Measurements from ENCODE around the gene HELZ2. TPM values are rescaled to one million over a fixed set of nuclear protein-coding genes. Genes with fewer than 3 reads are reported as not detected.
A peak's percentile ranks its signal among the peaks of the same experiment; 100 is the strongest.
"Not testable (repeated sequence)": the region's sequence is repeated elsewhere in the genome, so short reads cannot be mapped to it uniquely, and the experiment has no call there.

The HELZ2 gene
- 3.7 TPM for total RNA-seq

- DNase-seq (ENCODE audit: low spot score in 2 of 2): peak; percentile 68 to 80
- FAIRE-seq: no peak
Observed at GRCh38 chr20:63574156-63574828, at the start of gene HELZ2. HELZ2 (minus strand) TSS chr20:63574239; CDS start chr20:63572385, 1,854 bp downstream.

GRCh38 chr20:63622732-63623131 is 48.7 kb upstream of the HELZ2 start:
- FAIRE-seq (no peak), DNase-seq (ENCODE audit: low spot score in 2 of 2) (no peak)

- FAIRE-seq (no peak), DNase-seq (ENCODE audit: low spot score in 2 of 2) (no peak)
Observed at GRCh38 chr20:63622096-63622495, 48.1 kb upstream of the HELZ2 start.

- DNase-seq (ENCODE audit: low spot score in 2 of 2) (no peak), FAIRE-seq (no peak)
Observed at GRCh38 chr20:63620991-63621390, 47.0 kb upstream of the HELZ2 start.

DNA sequence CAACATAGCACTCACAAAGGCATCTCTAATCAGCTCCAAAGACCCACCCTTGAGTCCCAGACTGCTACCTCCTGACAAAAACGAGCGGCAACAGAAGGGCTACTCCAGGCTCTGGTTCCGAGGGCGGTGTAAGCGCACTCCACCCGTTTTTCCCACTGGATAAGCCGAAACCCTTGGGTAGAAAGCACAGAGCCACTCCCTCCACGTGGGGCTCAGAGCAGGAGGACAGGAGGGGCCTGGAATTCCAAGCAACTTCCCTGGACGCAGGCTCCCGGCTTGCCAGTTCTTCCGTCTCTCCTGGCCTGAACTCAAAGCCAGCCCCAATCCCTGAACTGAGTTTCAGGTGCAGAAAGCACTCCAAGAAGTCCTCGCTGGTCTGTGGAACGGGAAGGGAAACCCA is 45.5 kb upstream of the HELZ2 start:
- DNase-seq (ENCODE audit: low spot score in 2 of 2) (no peak), FAIRE-seq (no peak)

GRCh38 chr20:63619086-63619485 is 45.0 kb upstream of the HELZ2 start:
- DNase-seq (ENCODE audit: low spot score in 2 of 2): no peak
- no peak for FAIRE-seq

- DNase-seq (ENCODE audit: low spot score in 2 of 2) (no peak), FAIRE-seq (no peak)
Observed at GRCh38 chr20:63618291-63618980, 44.4 kb upstream of the HELZ2 start.

GRCh38 chr20:63617876-63618265 is 43.8 kb upstream of the HELZ2 start:
- DNase-seq (ENCODE audit: low spot score in 2 of 2) (no peak), FAIRE-seq (no peak)

DNA sequence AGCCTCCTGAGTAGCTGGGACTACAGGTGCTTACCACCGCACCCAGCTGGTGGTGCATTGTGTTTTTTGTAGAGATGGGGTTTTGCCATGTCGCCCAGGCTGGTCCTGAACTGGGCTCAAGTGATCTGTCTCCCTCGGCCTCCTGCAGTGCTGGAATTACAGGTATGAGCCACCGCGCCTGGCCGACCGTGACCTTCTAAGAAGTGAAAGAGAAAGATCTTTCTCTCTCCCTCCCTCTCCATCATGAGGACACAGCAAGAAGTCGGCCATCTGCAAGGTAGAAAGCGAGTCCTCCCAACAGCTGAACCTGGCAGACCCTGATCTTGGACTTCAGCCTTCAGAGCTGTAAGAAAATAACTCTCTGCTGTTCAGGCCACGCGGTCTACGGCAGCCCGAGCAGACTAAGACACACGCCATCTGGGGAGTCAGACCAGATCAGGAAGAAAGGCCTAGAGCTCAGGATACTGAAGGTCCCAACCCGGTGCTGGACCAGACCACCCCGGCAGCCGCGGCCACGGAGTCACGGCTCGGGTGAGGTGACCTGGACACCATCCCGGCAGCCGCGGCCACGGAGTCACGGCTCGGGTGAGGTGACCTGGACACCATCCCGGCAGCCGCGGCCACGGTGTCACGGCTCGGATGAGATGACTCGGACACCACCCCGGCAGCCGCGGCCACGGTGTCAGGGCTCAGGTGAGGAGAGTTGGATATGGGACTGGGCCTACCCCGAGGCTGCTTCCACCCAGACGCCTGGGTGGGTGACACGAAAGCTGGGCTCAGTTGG is 43.2 kb upstream of the HELZ2 start:
- DNase-seq (ENCODE audit: low spot score in 2 of 2): no peak
- FAIRE-seq: no peak

GRCh38 chr20:63613863-63614594 is 40.0 kb upstream of the HELZ2 start:
- DNase-seq (ENCODE audit: low spot score in 2 of 2); FAIRE-seq: not testable (repeated sequence)

DNA sequence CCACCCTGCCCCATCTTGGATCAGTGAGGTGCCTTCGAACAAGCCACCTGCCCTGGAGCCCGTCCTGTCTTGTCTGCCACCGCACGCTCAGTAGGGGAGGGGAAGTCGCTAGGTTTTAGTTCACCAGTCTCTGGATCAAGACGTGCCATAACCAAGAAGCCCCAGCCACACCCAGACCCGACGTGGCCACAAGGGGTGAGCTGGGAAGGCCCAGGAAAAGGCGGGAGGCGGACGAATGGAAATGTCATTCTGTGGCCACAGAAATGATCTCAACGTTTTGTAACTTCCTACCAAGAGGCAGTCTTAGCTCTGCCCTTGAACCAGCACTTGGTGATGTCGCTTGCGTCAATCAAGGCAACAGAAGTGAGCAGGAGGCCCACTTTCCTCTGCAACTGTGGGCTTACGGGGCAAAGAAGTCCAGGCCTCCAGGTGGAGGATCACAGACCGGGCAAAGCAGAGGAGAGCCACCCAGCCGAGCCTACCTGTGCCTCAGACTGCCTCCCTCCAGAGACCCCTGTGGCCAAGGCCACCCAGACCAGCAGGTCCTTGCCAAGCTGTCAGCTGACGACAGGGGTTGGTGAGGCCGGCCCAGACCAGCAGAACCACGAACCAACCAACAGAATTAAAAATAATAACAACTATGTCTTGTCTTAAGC is 38.4 kb upstream of the HELZ2 start:
- DNase-seq (ENCODE audit: low spot score in 2 of 2) (no peak), FAIRE-seq (no peak)

DNA sequence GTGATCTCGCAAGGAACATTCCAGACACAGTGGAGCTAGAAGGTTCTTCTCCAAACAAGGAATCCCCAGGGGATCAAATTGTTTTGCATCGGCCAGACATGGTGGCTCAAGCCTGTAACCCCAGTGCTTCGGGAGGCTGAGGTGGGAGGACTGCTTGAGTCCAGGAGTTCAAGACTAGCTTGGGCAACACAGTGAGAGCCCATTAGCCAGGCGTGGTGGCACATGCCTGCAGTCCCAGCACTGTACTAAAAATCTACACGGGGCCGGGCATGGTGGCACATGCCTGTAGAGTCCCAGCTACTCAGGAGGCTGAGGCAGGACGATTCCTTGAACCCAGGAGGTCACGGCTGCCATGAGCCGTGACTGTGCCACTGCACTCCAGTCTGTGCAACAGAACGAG is 37.6 kb upstream of the HELZ2 start:
- no peak for FAIRE-seq
- DNase-seq (ENCODE audit: low spot score in 2 of 2): no peak

- DNase-seq (ENCODE audit: low spot score in 2 of 2) (no peak), FAIRE-seq (no peak)
Observed at GRCh38 chr20:63610581-63611435, 36.8 kb upstream of the HELZ2 start.

DNA sequence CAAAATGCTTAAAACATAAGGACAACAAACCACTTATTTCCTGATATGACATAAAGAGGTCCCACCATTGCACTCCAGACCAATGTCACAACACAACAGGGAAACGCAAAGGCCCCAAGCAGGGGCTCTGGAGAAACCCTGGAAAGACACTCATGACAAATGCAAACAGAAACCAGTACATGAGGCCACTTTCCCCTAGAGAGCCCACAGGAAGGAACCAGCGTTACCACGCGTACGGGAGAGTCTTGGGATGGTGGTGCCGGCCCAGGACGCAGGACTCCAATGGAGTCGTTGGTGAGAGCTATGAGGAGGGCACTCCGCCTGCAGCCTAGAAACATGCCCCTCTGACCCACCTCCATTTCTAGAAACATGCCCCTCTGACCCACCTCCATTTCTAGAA is 32.6 kb upstream of the HELZ2 start:
- no peak for FAIRE-seq
- DNase-seq (ENCODE audit: low spot score in 2 of 2): no peak

GRCh38 chr20:63602321-63602720 is 28.3 kb upstream of the HELZ2 start:
- DNase-seq (ENCODE audit: low spot score in 2 of 2) (no peak), FAIRE-seq (no peak)

DNA sequence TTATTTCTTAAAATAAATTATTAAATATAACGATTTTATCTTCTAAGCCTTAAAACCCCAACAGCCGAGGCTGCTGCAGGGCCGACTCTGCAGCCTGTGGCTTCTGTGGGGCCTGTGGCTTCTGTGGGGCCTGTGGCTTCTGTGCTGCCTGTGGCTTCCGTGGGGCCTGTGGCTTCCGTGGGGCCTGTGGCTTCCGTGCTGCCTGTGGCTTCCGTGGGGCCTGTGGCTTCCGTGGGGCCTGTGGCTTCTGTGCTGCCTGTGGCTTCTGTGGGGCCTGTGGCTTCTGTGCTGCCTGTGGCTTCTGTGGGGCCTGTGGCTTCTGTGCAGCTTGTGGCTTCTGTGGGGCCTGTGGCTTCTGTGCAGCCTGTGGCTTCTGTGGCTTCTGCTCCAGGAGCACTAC is 27.6 kb upstream of the HELZ2 start:
- FAIRE-seq; DNase-seq (ENCODE audit: low spot score in 2 of 2): not testable (repeated sequence)

DNA sequence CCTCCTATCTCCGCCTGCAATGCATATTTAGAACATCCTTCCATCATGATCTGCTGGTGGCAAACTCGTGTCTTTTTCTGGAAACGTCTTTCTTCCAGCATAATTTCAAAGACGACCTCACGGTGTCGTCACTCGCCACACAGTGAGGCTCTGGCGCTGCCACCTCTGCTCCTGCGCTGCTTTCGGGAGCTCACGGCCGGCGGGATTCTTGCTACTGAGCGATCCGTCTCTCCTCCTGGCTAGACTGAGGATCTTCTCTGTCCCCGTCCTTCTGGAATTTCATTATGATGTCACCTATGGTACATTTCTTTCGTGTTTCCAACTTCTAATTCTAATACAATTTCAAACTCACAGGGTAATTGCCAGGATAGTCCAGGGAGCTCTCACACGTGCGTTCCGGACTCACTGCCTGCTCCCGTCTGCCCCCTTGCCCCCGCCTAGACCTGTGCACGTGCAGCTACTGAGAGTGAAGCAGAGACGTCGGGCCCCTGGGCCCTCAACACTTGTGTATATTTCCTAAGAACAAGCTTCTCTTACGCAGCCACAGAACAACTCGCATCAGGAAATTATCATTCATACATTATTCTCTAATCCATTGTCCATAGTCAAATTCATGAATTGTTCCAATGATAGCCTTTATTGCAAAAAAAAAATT is 25.5 kb upstream of the HELZ2 start:
- no peak for FAIRE-seq
- DNase-seq (ENCODE audit: low spot score in 2 of 2): no peak

DNA sequence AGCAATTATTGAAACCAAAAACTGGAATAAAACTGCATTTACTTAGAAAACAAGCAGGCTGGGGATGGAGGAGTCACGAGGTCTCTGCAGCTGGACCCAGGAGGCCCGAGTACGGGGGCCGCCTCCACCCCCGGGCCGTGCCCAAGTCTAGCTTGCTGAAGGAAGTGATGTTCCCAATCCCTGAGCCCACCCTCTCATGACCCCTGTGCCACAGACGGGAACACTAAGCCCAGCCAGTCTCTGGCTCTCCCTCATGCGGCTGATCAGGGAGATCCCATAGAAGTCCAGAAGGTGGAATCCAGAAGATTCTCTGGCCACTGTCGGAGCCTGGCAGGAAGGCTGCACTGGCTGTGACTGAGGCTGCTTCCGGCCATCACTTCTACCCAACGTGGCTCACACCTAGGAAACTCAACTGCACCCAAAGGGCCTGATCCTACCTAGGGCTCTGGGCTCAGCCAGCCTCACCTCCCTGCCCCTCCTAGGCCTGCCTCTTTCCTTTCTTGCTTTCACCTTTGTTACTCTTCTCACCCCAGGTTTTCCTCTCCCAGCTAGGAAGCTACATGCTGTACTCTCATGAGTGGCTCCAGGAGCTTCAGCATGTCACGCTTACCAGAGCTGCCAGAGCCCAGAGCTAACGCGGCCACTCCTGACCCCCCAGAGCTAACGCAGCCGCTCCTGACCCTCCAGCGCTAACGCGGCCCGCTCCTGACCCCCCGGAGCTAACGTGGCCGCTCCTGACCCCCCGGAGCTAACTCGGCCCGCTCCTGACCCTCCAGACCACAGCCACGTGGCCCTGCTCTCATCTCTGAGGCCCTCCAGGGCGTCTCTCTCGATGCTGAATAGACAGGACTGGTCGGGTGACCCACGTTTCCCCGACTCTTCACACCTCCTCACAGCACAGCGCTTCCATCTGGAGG is 24.7 kb upstream of the HELZ2 start:
- FAIRE-seq (no peak), DNase-seq (ENCODE audit: low spot score in 2 of 2) (no peak)

All from frontal cortex (tissue), 4 donors.